Measurements from ENCODE around the gene CLIC3. TPM values are rescaled to one million over a fixed set of nuclear protein-coding genes. Genes with fewer than 3 reads are reported as not detected.

CLIC3 gene
- total RNA-seq, 1 experiment from 2014 or later, result 0.55 TPM

DNA sequence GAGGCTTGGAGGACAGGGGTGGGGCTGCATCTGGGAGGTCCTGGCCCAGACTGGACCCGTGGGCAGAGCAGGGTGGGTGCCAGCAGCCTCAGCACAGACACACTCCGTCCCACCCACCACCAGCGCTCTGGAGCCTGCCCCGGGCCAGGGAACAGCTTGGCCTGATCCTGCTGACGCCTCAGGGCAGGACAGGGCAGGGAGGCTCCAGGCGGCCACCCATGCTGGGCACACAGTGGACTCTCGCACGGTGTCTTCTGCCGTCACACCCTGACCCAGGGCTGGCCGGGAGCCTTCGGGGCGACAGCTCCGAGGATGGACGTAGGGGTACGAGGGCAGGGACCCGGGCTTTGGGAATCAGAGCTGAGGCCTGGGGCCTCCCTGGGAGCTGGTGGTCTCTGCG lies 27.2 kb downstream of the CLIC3 start:
- Histone ChIP-seq H3K27ac (no peak overlapping the region), H3K36me3 (no peaks in the 10 kb centered on the region), H3K27me3 (peaks cover 67% of the 10 kb centered on the region), H3K4me3 (no peak overlapping the region), H3K9me3 (replicated peaks) (no peaks in the 10 kb centered on the region), H3K4me1 (no peaks in the 10 kb centered on the region)
- DNase-seq, result no peak

DNA sequence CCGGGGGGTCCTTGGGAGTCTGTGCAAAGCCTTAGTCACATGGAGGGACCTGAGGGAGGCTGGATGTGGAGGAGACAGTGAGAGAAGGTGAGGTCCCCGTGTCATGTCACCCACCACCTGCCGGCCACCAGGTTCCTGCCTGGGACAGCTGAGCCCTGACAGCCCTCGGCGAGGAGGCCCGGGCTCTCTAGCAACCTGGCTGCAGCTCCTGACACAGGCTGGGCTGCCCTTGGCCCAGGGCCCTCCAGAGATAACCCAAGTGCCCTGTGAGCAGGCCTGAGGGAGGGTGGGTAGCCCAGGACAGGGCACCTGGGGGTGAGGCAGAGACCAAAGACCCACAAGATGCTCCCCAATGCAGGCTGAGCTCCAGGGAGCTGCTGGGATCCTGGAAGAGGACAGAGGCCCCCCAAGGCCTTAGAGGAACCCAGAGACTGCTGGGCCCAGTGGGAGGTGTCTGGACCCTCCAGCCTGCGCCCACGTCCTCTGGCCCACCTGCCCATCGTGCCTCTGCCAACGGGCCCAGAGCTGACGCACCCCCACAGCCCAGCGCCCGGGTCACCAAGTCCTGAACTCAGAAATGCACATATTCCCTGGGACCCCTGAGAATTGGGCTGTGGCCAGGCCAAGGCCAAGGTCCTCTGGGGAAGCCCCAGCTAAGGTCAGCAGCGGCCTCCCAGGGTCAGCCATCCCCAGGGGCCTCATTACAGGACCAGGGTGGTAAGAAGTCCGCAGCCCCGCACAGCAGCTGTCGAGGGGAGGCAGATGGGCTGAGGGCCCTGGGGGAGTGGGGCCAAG lies 27.8 kb downstream of the CLIC3 start:
- Histone ChIP-seq H3K9me3 (replicated peaks) (no peaks in the 10 kb centered on the region), H3K4me3 (no peak overlapping the region), H3K27ac (no peak overlapping the region), H3K36me3 (no peaks in the 10 kb centered on the region), H3K4me1 (no peaks in the 10 kb centered on the region), H3K27me3 (peaks cover 72% of the 10 kb centered on the region)
- DNase-seq, result no peak

DNA sequence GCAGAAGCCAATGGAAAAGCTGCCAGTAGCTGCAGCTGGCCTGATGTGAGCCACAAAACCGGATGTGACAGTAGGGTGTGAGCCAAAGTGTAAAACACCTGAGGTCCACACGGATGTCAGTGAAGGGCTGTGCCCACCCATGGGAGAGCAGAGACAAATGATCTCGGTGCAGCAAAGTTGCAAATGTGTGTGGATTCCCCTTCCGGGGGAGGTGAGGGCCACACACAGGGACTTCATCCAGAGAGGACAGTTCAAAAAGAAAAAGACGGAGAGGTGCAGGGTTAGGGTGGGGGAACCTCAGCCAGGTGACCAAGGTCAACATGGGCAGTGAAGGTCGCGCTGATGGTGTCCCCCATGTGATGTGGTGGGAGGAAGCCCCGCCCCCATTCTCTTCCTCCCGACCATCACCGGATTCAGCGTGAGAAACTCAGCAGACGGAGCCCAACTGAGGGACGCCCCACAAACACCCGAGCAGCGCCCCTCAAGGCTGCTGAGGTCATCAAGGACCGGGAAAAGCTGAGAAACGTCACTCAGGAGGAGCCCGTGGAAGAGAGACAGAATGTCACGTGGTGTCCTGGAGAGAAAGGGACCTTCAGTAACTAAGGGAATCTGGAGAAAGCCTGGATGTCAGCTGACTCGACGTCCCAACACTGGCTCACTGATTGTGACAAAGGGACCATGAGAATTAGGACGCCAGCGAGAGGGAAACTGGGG lies 30.4 kb downstream of the CLIC3 start:
- no peak for DNase-seq
- Histone ChIP-seq H3K27me3 (peaks cover 65% of the 10 kb centered on the region), H3K36me3 (no peaks in the 10 kb centered on the region), H3K27ac (no peak overlapping the region), H3K4me3 (no peak overlapping the region), H3K9me3 (replicated peaks) (no peaks in the 10 kb centered on the region), H3K4me1 (peaks cover 3% of the 10 kb centered on the region; the same call in 1 of the 2 replicates)

DNA sequence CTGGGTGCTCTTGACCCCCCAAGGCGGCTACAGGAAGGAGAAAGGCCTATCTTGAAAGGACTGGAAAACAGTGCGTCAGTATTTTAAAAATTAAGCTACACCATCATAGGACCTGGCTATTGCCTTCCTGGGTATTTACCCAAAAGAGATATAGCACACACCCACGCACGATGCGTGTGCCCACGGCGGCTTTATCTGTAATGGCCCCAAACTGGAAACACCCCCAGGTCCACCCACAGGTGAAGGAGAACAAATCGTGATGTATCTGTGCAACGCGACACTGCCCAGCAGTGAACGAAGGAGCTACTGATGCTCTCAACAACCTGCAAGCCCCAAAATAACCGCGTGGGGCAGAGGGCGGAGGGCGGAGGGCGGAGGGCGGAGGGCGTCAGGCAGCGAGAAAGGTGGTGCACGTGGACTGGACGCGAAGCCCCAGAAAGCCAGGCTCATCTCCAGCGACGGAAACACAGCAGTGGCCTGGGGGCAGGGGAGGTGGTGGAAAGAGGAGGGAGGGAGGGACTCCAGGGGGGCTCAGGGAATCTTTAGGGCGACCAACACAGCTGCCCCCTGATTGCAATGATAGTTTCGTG lies 31.4 kb downstream of the CLIC3 start:
- Histone ChIP-seq H3K9me3 (replicated peaks) (no peaks in the 10 kb centered on the region), H3K4me3 (no peak overlapping the region), H3K27ac (no peak overlapping the region), H3K4me1 (peaks cover 3% of the 10 kb centered on the region; the same call in 1 of the 2 replicates), H3K27me3 (peaks cover 63% of the 10 kb centered on the region), H3K36me3 (no peaks in the 10 kb centered on the region)
- no peak for DNase-seq

DNA sequence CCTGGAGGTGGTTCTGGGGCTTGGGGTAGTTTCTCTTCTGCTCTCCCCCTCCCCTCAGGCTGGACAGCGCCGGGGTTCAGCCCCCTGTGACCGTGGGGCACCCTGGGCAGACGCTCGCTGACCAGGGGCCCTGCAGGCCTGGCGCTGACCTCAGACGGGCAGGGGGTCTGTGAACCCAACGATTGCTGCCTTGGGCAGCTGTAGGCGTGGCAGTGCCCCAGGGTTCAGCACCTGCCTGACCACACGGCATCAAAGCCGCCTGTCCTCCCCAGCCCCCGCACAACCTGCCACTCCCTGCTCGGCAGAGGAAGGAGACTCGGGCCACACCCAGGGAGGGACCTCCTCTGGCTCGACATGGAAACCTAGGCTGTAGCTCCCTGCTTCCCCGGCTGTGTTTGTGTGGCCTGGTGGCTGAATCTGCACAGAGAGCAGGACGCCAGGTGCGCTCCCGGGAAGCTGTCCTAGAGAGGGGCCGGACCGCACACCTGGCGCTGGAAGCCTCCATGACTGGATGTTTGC lies 32.1 kb downstream of the CLIC3 start:
- H3K4me1 ChIP-seq, result peaks cover 3% of the 10 kb centered on the region; the same call in 1 of the 2 replicates
- no peak overlapping the region for H3K27ac ChIP-seq
- peaks cover 66% of the 10 kb centered on the region for H3K27me3 ChIP-seq

DNA sequence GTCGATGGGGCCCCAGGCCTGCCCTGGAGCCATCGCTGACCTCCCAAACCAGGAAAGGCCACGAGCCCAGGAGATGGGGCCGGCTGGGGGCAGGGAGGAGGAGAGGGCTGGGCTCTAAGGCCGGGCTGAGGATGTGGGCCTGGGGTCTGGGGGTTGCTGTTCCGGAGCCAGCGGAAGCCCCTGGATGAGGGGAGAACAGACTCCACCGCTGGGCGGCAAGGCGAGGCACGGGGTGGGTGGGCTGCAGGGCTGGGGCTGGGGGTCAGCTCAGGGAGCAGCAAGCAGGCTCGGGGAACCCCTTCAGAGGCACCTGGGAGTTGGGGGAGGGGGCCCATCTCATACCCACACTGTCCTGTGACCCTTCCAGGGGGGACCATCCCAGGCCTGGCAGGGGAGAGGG lies 32.6 kb downstream of the CLIC3 start:
- no peaks in the 10 kb centered on the region for H3K36me3 ChIP-seq
- peaks cover 3% of the 10 kb centered on the region; the same call in 1 of the 2 replicates for H3K4me1 ChIP-seq
- H3K4me3 ChIP-seq, result no peak overlapping the region
- peaks cover 68% of the 10 kb centered on the region for H3K27me3 ChIP-seq
- DNase-seq, result no peak
- no peaks in the 10 kb centered on the region for H3K9me3 ChIP-seq (replicated peaks)
- H3K27ac ChIP-seq, result no peak overlapping the region

More for the DNA sequence above, 32.1 kb downstream of the CLIC3 start:
- Histone ChIP-seq H3K4me3 (no peak overlapping the region), H3K36me3 (no peaks in the 10 kb centered on the region), H3K9me3 (replicated peaks) (no peaks in the 10 kb centered on the region)
- DNase-seq, result no peak

DNA sequence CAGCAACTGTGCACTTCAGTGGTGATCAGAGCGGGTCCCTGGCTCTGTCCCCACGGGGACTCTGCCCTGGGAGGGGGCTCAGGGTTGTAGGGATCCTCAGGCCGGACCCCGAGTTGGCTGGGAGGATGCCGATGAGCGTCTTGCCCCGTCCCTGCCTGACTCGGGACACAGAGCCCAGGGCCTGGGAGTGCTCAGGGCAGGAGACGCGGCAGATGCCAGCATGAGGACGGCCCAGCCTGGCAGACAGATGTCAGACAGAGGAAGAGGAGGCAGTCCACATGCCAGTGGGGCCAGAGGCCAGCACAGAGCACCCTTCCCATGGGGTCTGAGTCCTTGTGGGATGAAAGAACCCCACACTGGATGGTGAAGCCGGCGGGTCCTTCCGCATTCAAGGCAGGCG lies 33.0 kb downstream of the CLIC3 start:
- Histone ChIP-seq H3K27me3 (peaks cover 67% of the 10 kb centered on the region), H3K4me3 (no peak overlapping the region), H3K27ac (no peak overlapping the region), H3K4me1 (peaks cover 3% of the 10 kb centered on the region; the same call in 1 of the 2 replicates), H3K36me3 (no peaks in the 10 kb centered on the region), H3K9me3 (replicated peaks) (no peaks in the 10 kb centered on the region)
- DNase-seq, result no peak

DNA sequence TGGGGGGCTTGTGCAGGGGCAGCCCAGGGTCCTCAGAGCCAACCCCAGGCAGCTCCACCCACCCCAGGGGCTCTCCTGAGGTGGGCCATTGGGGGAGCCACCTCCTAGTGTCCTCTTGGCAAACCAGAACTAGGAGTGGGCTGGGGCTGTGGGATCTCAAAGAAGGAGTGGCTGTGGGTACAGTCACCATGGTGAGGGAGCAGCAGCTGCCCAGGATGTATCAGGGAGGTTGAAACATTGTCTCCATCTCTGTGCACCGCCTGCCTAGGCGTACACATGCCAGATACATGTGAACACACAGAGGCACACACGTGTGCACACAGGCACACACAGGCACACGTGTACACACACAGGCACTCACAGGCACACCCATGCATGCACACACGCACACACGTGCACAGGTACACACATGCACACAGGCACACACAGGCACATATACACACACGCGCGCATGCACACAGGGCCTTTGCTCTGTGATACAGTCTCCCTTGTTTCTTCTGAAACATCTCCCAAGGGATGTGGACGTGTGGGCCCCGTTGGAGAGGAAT lies 33.6 kb downstream of the CLIC3 start:
- H3K36me3 ChIP-seq, result no peaks in the 10 kb centered on the region
- peaks cover 61% of the 10 kb centered on the region for H3K27me3 ChIP-seq
- H3K27ac ChIP-seq, result no peak overlapping the region
- peaks cover 3% of the 10 kb centered on the region; the same call in 1 of the 2 replicates for H3K4me1 ChIP-seq
- H3K9me3 ChIP-seq (replicated peaks), result no peaks in the 10 kb centered on the region
- H3K4me3 ChIP-seq, result no peak overlapping the region
- no peak for DNase-seq

DNA sequence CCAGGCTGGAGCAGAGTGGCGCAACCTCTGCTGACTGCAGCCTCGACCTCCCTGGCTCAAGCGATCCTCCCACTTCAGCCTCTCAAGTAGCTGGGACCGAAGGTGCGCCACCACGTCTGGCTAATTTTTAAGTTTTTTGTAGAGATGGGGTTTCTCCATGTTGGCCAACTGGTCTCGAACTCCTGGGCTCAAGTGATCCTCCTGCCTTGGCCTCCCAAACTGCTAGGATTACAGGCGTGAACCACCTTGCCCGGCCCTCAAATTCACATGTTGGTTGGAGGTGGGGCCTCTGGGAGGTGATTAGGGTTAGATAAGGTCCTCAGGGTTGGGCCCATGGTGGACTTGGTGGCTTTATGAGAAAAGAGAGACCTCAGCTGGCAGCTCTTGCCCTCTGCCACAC lies 34.2 kb downstream of the CLIC3 start:
- no peak for DNase-seq
- H3K36me3 ChIP-seq, result no peaks in the 10 kb centered on the region
- H3K4me1 ChIP-seq, result peaks cover 3% of the 10 kb centered on the region; the same call in 1 of the 2 replicates
- no peaks in the 10 kb centered on the region for H3K9me3 ChIP-seq (replicated peaks)
- H3K4me3 ChIP-seq, result no peak overlapping the region
- peaks cover 58% of the 10 kb centered on the region for H3K27me3 ChIP-seq
- H3K27ac ChIP-seq, result no peak overlapping the region

DNA sequence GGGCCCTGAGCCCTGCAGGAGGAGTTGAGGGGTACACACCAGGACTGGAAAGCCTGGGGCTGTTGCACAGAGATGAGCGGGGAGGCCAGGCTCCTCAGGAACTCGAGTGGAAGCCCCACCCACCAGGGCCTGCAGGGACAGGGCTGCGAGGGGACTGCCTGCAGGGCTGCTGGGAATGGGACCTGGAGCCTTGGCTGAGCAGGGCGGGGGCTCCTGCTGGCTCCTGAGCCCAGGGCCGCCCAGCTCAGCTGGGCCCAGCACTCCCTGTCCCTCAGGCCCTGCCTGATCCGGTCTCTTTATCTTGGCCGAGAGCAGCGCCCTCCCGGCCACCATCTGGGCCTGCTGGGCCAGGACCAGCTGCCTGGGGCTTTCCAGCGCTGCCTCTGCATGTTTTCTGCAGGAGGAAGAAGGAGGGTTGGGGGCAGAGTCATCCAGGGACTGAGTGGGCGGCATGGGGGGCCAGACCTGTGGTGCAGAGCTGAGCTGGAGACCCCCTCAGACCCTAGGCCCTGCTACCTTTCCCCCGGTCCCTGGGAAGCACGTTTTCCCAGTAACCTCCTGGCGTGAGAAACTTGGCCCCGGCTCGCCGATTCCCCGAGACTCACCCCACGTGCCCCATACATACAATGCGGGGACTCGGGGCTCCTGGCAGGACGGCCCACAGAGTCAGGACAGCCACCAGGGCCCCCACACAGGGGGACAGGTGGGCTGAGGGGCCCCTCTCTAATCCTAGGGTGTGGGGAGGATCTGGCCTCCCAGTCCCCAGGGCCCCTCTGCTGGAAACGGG lies 34.9 kb downstream of the CLIC3 start:
- H3K4me3 ChIP-seq, result no peak overlapping the region
- no peaks in the 10 kb centered on the region for H3K9me3 ChIP-seq (replicated peaks)
- DNase-seq, result no peak
- H3K4me1 ChIP-seq, result peaks cover 3% of the 10 kb centered on the region; the same call in 1 of the 2 replicates
- H3K27me3 ChIP-seq, result peaks cover 55% of the 10 kb centered on the region
- H3K36me3 ChIP-seq, result no peaks in the 10 kb centered on the region
- no peak overlapping the region for H3K27ac ChIP-seq

DNA sequence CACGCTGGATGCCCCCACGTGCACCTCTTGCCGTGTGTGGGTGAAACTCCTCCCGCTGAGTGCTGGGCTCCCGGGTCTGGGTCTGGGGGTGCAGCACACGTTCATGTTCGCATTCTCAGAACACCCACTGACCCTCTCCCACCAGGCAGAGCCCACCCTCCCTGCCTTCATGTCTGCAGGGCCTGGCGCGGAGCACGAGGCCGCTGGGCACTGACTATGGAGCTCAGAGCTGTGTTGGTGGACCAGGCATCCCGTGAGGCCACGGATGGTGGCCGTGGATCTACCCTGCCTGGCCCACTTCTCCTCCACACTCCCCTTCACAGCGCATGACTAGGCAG lies 35.5 kb downstream of the CLIC3 start:
- H3K27ac ChIP-seq, result no peak overlapping the region
- H3K4me1 ChIP-seq, result peaks cover 3% of the 10 kb centered on the region; the same call in 1 of the 2 replicates
- DNase-seq, result no peak
- H3K9me3 ChIP-seq (replicated peaks), result no peaks in the 10 kb centered on the region
- no peak overlapping the region for H3K4me3 ChIP-seq
- H3K27me3 ChIP-seq, result peaks cover 51% of the 10 kb centered on the region
- no peaks in the 10 kb centered on the region for H3K36me3 ChIP-seq

DNA sequence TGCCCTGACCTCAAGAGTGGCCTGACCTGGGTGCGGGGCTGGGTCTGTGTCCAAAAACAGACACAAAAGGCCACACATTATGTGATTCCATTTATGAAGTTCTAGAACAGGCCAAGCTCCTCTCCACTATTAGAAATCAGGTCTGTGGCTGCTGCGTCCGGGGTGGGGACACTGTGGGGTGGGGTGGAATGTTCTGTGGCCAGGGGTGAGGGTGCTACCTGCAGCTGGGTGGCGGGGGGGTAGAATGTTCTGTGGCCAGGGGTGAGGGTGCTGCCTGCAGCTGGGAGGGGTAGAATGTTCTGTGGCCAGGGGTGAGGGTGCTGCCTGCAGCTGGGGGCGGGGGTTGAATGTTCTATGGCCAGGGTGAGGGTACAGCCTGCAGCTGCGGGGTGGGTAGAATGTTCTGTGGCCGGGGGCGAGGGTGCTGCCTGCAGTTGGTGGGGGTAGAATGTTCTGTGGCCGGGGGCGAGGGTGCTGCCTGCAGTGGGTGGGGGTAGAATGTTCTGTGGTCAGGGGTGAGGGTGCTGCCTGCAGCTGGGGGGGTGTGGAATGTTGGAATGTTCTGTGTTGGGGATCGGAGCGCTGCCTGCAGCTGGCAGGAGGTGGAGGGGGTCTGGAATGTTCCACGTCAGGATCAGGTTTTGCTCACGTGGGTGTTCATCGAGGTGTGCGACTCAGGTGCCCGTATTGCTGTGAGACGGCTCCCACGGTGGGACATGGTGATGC lies 36.0 kb downstream of the CLIC3 start:
- Histone ChIP-seq H3K4me3 (no peak overlapping the region), H3K4me1 (peaks cover 3% of the 10 kb centered on the region; the same call in 1 of the 2 replicates), H3K36me3 (no peaks in the 10 kb centered on the region), H3K9me3 (replicated peaks) (no peaks in the 10 kb centered on the region), H3K27me3 (peaks cover 49% of the 10 kb centered on the region), H3K27ac (no peak overlapping the region)
- DNase-seq, result no peak

DNA sequence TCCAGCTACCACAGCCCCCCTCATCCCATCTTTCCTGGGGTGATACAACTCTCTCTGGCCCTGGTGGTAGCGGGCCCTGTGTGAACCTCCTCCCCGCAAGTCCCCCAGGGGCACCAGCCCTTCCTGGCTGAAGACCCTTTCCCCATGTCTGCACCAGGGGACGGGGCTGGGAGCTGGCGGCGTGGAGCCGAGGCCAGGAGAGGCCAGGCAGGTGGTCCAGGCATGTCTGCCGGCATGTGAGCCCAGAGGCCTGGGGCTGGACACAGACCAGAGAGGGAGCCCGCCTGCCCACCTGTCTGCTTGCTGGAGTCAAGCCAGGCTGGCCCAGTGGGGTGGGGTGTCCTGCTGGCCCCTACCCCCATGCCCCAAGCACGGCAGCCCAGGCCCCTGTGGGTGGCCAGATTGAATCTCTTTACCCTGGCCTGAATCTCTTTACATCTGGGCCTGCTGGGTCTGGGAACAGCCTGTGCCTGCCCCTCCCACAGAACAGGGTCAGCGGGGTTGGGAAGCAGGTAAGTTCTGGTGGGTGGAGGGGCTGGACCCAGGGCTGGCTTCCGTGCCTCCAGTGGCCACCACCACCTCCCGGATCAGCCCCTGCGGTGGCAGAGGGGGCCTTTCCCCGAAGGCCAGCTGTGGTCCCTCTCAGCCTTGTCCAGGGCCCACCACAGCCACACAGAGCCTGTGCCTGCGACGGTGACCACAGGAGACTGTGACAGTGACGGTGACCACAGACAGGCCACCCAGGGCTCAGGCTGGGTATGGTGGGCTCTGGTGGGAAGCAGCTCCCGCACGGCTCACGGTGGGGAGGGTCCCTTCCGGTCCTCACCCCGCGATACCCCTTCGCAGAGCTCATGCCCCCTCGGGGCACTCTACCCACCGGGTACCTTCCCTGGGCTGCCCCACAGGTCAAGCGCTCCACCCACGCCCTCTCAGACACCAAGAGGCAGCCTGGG lies 37.2 kb downstream of the CLIC3 start:
- H3K9me3 ChIP-seq (replicated peaks), result no peaks in the 10 kb centered on the region
- H3K27ac ChIP-seq, result no peak overlapping the region
- peaks cover 49% of the 10 kb centered on the region for H3K27me3 ChIP-seq
- no peaks in the 10 kb centered on the region for H3K36me3 ChIP-seq
- peaks cover 3% of the 10 kb centered on the region; the same call in 1 of the 2 replicates for H3K4me1 ChIP-seq
- no peak overlapping the region for H3K4me3 ChIP-seq
- DNase-seq, result no peak
